Stimulated activated CD8-positive, alpha-beta memory T cell treated with anti-CD3 and anti-CD28 coated beads, Interleukin-7, amount 100 ng/mL, for 48 hours (primary cell): Measurements from ENCODE around the gene LTA4H.

ENCODE experiments used
- DNase-seq, 2 donors: peaks; one replicate each; pipeline ENCODE4 v3.0.0-alpha.2; 2020; ENCODE audit warnings: low read depth in 1 of 2; ENCODE audit errors: extremely low read depth in 1 of 2

The LTA4H gene

DNA sequence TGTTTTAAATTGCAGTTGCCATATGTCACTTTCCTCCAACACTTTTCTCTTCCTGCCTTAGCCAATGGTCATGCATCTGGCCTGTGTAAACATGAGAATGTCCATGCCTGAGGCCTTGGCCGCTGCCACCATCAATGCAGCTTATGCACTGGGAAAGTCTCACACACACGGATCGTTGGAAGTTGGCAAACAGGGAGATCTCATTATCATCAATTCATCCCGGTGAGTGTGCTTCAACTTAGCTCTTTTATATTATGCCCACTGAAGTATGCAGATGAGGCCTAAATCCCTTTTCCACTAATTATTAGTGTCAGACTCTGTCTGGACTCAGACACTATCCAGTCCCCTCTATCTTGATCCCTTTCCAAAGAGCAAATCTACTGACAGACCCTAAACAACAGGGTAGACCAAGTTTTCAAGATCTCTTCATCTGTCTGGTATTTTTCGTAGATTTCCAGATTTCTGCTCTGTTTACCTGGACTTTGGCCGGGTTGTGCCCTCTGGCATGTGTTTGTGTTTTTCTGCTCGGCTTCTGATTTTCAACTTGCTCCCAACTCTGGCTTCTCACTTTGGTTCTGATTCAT, 69.0 kb downstream of the LTA4H start:
- no peak for DNase-seq

GRCh38 chr12:95963096-95963495, 72.3 kb downstream of the LTA4H start:
- DNase-seq = no peak

DNA sequence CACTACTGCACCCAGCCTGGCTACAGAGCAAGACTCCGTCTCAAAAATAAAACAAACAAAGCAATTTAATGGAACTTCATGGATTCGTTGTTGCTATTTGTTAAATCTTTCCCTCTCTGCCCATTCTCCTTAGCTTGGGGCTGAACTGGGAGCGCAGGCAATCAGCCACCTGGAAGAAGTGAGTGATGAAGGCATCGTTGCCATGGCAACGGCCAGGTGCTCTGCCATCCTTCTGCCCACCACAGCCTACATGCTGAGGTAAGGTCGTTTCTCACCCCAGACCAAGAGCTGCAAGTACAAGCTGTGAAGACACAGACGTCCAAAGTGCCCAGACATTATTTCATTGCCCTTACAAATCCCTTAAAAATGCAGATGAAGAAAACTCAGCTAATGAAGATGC, 73.2 kb downstream of the LTA4H start:
- no peak for DNase-seq

DNA sequence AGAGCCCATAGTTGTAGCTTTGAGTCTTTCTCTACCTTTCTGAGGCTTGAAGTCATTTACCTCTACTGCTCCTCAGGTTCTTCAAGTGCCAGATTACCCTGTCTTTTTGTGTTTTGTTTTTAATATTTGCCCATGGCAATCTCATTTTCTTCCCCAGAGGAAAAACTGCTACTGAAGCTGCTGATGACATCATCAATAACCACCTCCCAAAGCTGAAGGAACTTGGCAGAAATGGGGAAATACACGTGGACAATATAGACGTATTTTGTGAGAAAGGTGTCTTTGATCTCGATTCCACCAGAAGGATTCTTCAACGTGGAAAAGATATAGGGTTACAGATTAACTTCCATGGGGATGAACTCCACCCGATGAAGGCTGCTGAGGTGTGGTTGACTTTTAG, 75.1 kb downstream of the LTA4H start:
- no peak for DNase-seq

DNA sequence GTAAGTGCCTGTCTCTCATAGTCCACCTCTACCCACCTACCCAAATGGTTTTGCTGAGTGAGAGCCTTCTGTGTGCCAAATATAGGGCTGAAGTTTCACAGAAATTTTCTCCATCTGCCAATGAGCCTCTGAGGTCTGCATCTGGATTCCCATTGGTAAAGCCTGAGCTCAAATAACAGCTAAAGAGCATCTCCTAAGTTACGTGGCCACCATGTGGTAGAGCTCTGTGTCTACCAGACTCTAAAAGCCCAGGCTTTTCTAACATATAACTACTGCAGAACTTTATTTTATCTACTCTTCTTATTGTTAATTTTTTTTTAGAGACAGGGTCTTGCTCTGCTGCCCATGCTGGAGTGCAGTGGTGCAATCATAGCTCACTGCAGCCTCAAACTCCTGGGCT, 76.3 kb downstream of the LTA4H start:
- no peak for DNase-seq

GRCh38 chr12:95956557-95957145, 78.7 kb downstream of the LTA4H start:
- DNase-seq = no peak

DNA sequence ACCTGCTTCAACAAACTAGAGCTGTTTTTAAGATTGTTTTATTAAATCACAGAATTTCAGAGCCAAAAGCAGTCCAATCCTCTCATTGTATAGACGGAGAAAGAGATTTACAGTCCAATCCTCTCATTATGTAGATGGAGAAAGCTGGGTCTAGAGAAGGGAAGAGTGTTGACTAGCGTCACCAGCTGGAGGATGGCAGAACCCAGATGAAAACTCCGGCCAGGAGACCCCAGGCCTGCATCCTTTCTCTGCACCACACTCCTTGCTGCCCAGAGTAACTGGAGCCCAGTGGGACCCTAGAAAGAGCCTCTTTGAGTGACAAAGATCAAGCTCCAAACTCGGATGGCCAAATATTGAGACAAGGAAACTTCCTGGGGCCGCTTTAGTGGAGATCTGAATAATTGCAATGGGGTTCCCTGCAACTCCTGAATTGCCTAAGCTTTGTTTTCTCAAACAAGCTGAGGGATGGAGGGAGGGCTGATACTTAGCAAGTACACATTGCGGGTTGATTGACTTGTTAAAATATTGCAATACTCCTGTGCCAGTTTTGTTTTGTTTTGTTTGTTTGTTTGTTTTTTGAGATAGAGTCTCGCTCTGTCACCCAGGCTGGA, 79.7 kb downstream of the LTA4H start:
- no peak for DNase-seq

DNA sequence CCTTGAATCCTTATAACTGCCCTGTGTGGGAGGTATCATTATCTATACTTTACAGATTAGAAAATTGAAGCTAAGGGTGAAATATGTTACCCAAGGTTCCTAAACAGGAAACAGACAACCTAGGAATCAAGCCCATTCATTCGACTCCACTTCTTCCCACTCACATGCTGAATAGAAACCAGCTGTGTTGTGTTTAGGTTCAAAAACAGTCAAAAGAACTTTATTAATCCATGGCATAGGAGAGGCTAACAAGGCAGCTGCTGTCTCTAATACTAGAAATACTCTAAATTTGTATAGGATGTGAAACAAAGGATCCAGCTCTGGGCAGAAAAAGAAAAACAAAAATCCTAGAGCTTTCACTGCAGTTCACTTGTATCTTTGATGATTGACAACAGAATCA, 82.4 kb downstream of the LTA4H start:
- DNase-seq = no peak

- DNase-seq = no peak
Observed at GRCh38 chr12:95951515-95951914, 83.9 kb downstream of the LTA4H start.
